HG03039 (cell line): ENCODE measurements around the gene COQ3.
"Not testable (repeated sequence)": the region's sequence is repeated elsewhere in the genome, so short reads cannot be mapped to it uniquely, and the experiment has no call there.

Experiments used
- ATAC-seq: cut with Tn5 transposase; IDR thresholded peaks from one replicate; pipeline ENCODE4 v1.9.1; 2021; ENCODE audit warnings: mild to moderate bottlenecking, moderate library complexity; ENCODE audit not compliant: unreplicated experiment

The COQ3 gene

DNA sequence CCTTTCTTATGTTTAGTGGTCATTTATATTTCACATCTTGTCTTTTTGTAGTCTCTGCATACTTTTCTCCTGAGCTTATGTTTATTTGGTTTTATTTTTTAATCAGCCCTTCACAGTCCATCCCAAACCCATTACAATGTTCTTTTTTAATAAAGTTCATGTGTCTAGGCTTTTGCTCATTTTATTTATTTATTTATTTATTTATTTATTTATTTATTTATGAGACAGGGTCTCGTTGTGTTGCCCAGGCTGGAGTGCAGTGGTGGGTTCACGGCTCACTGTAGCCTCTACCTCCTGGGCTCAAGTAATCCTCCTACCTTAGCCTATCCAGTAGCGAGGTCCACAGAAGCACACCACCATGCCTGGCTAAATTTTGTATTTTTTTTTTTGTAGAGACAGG lies 3.1 kb downstream of the COQ3 start:
- no peak for ATAC-seq

GRCh38 chr6:99384507-99384906 lies 9.5 kb downstream of the COQ3 start:
- no peak for ATAC-seq

DNA sequence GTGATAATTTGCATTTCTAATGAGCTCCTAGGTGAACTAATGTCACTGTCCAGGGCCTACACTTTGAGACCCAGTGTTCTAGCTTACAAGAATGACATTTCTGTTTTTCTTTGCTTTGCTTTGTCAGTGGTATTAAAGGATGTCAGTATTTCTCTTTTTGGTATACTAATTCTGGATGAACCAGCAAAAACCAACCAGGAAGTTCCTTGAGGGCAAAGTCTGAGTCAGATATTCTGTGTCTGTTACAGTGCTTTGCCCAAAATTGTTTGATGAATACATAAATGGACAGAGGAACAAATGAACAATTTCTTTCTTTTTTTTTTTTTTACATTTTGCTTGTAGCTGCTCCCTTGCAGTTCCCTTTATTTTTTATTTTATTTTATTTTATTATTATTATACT lies 15.4 kb downstream of the COQ3 start:
- ATAC-seq, result no peak

DNA sequence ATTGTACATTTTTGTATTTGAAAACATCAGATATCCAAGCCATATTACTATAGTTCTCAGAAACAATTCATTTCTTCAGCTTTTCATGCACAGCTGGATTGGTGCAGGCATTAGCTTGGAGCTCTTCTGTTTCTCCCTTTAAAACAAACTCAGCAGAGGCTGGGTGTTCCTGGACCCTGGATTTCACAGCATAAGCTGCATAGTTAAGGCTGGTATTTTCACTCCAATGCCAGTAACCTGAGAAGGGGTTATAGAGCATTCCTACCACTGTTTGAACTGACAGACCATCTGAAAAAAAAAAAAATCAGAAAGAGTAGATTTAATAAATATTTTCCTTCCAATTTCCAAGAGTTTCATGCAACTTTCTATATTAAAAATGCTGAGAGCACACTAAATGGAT lies 24.5 kb downstream of the COQ3 start:
- ATAC-seq, result no peak

GRCh38 chr6:99366852-99367251 lies 27.1 kb downstream of the COQ3 start:
- ATAC-seq, result no peak

GRCh38 chr6:99364026-99364425 lies 30.0 kb downstream of the COQ3 start:
- peak; percentile 92 for ATAC-seq

DNA sequence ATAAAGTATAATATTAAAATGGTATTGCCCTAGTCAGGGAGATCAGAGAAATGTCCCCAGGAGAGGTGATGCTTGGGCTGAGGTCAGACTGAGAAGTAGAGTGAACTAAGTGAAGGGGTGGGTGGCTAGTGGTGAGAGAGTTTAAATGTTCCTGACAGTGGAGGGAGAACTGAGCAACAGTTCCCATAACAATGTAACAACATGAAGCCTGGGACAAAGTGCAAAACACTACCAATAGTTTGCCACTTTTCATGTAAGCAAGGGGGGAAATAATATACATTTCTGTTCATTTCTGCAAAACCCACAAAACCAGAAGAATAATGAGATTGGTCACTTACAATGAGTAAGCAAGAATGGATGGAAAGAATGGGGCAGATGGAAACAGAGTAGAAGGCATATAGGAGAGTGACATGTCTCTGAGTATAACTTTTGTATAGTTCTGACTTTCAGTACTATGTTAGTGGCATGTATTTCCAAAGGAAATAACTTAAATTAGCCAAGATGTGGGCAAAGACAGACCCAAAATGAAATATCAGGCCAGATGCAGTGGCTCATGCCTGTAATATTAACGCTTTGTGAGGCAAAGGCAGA lies 31.2 kb downstream of the COQ3 start:
- no peak for ATAC-seq

DNA sequence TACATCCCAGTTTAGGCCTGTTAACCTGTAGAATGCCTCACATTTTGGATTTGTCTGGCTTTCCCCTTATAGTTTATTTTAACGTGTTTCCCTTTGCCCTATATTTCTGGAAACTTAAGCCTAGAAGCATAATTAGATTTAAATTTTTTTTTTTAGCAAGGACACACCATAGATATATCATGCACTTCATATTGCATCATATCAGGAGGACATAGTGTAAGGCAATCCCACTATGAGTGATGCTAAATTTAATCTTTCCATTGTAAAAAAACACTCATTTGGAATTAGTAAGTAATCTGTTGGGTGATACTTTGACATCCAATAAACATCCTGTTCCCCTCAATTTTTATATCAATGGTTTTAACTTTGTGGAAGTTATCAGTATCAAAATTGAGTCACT lies 34.2 kb downstream of the COQ3 start:
- ATAC-seq, result no peak

DNA sequence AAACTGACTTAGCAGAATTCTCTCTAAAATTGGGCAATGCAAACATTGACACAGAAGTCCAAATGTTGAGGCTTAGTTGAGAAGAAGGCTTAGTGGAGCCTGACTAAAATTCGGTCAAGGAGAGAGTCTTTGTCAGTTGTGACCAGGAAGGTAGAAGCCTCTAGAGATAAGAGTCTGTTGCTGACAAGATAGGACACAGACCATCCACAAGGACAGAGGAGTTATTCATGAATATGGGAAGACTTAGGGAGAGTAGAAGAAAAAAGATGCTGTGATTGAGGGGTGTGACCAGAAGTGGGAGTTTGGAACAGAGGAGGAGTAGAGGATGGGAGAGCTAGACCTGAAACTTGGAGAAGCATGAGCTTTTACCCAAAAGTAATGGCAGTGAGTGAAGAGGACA lies 37.4 kb downstream of the COQ3 start:
- ATAC-seq, result no peak

GRCh38 chr6:99354983-99355382 lies 39.0 kb downstream of the COQ3 start:
- ATAC-seq, result no peak

GRCh38 chr6:99353126-99353525 lies 40.9 kb downstream of the COQ3 start:
- no peak for ATAC-seq

GRCh38 chr6:99350573-99350972 lies 43.4 kb downstream of the COQ3 start:
- ATAC-seq, result no peak

DNA sequence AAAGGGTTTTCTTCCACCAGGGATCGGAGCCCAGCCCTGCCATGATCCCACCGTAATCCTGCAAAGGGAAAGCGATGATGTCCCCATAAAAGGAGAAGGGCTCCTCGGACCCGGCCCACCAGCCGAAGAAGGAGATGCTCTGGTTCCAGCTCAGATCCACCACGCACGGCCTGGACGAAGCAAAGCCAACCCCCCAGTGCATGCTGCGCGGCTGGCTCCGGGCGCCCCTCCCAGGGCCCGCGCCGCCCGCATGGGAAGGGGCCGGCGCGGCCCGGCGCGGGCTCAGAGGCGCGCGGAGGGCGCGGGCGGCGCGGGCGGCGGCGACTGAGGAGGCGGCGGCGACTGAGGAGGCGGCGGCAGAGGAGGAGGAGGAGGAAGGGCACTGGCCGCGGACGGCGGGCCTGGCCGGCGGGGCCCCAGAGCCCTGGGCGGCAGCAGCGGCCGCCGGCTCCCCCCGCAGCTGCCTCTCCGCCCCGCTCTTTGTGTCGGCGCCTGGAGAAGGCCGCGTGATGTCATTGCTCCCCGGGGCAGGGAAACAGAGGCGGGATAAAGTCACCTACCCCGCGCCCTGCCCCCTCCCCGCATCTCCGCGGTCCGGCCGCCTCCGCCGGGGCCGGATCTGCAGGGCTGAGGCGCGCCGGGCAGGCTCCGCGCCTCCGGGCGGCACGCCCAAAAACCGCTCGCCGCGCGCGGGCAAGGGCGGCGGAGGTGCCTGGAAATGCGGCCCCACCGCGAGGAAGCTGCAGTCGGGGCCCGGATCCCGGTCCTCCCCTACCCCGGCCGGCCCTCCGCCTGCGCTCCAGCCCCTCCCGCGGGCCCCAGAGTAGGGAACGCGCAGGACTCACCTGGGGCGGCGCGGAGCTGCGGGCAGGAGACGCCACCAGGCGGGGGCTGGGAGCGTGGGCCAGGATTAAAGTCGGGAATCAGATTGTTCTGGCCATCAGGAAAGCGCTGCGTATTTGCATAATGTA lies 44.5 kb downstream of the COQ3 start, which contains the start of gene FAXC:
Gene FAXC (minus strand): TSS at position 504 of the 971 bp plus-strand sequence. CDS start 302 bp downstream, at position 202.
- peak; percentile 42 for ATAC-seq

DNA sequence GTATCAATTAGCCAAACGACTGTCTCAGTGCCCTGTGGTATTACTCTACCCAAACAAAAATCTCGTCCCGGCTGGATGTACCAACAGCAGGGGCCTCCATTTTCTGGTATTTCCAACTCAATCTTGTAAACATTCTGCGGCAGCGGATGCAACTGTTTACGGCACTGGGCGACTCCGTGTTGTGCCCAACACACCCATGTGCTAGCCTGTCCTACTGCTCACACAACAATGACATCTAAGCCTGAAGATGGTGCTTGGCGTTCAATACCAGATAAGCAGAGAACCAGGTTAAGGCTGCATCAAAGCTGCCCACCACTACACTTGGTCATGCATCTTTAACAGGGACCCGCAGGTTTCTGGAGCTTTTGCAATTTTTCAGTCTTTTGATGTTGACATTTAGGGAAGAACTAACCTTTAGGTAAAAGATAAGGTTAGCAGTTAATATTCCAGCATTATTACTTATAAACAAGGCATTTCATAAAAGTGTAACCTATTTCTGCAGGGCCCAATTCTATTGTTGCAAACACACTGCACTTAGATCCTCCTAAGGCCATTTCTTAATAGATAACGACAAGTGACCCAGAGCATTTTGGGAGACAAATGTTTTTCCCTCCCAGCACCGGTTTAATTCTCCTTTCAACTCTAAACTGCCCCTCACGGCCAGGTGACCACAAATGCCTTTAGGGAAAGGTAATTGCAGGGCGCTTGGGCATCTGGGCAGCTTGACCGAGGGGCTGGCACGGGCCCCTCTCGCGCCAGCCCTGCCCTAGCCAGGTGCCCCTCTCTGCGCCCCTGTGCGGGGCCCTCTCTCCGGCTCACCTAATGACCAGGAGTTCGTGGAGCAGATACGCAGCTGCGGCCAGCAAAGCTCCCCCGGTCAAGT lies 45.5 kb downstream of the COQ3 start:
- ATAC-seq, result no peak

DNA sequence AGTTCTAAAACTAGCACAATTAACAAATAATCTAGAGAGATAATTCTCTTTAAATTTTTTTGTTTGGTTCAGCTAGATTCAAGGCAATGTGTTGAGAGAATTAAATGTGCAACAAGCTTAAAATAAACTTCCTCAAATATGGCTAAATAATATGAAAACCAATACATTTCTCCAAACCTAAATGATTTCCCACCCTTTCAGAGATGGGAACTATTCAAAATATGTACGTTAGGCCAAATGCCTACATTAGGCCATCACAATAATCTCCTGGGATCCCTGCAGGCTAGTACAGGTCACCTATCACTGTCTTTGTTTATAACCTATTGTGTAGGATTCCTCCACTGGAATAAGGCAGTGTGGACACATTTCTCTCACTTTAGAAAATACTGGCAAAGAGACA lies 46.2 kb downstream of the COQ3 start:
- ATAC-seq, result no peak

DNA sequence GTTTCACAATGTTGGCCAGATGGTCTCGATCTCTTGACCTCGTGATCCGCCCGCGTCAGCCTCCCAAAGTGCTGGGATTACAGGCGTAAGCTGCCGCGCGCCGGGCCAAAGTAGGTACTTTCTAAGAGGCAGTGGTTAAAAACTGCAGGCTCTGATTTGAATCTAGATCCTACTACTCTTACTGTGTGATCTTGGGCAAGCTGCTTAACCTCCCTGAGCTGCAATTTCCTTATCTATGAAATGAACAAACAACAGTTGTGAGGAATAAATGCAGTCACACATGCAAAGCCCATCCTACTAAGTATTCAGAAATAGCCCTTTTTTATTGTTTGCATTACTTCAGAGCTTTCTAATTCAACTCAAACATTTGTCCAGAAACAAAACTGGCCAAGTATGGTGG lies 47.4 kb downstream of the COQ3 start:
- no peak for ATAC-seq

- ATAC-seq, result no peak
These were observed 48.8 kb downstream of the COQ3 start for GRCh38 chr6:99345164-99345563.

DNA sequence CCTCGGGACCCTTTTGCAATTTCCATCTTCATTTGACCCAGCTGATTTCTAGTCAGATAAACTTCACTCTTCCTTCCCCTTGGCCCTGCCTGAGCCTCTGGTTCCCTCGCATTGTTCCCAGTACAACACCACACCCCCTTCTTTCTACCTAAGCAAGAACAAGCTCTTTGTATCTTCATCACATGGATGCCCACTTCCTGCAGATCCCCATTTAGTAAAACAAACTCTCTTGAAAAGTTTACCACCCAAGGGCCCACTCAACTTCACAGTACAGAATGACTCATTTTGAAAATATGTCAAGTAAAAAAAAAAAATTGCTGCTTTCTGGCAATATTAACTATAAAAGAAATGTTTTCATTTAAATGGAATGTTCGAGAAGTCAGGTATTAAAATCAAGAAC lies 49.7 kb downstream of the COQ3 start:
- no peak for ATAC-seq

DNA sequence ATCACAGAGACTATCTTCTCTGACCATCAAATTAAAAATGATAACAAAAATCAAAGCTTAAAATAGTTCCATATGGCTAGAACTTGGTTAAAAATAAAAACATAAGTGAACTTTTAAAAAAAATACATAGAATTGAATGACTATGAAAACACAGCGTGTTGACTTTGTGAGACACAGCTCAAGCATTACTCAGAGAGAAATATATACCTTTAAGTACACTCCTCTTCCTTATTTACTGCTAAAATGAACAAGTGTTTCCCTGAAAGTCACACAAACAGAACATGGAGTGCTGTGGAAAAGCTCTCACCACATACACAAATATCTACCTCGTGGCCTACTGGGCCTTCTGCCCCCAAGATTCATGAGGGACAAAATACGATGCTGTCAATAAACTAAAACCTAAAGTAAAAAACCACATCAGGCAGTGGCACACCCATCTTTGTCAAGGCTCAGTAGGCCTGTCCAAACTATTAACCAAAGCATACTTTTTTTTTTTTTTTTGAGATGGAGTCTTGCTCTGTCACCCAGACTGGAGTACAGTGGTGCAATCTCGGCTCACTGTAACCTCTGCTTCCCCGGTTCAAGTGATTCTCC lies 52.0 kb downstream of the COQ3 start:
- no peak for ATAC-seq

DNA sequence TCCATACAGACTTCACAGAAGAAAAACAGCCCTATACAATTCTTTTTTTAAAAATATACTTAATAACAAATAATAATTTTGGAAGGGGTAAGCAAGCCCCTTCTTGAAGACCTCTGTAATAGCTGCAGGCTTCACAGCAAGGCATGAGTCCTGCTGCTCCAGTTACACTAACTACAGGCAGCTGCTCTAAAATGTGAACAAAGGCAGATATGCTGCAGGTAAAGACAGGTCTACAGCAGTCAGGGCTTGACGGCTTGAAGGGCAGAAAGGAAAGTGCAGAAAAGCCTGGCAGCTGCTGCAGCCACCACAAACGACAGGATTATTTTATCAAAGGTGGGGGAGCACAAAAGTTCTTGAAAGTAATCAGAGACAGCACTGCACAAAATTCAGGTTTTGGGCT lies 55.8 kb downstream of the COQ3 start:
- no peak for ATAC-seq

GRCh38 chr6:99335298-99335697 lies 58.7 kb downstream of the COQ3 start:
- ATAC-seq, result not testable (repeated sequence)
